ENCODE measurements around the gene RAB3A.
"Not testable (repeated sequence)": the region's sequence is repeated elsewhere in the genome, so short reads cannot be mapped to it uniquely, and the experiment has no call there.

The RAB3A gene

DNA sequence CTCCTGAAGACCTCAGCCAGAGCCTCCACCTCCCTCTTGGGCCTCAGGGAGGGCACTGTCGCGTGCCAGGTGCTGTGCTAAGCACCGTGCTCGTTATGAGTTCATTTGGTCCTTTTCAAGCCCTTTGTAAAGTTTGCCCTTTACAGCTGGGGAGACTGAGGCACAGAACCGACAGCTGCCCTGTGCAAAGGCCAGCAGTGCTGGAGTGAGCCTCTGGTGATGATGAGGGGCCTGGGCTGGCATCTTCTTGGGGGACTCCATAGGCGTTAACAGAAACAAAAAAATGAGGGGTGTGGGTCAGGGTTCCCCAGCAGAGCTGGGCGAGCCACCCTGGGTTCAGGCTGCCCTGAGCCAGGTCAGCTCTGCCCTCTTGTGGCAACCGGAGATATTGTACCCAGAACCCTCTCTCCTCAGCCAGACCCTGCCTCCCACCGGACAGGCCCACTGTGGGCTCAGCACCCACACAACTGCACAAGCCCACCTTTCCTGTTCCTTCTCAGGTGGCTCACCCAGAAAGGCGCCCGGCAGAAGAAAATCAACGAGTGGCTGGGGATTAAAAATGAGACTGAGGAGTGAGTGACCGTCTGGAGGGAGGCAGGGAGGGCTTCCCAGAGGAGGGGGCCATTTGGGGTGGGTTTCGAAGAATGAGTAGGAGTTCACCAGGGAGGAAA is 35.7 kb downstream of the RAB3A start:
- no peak for DNase-seq

DNA sequence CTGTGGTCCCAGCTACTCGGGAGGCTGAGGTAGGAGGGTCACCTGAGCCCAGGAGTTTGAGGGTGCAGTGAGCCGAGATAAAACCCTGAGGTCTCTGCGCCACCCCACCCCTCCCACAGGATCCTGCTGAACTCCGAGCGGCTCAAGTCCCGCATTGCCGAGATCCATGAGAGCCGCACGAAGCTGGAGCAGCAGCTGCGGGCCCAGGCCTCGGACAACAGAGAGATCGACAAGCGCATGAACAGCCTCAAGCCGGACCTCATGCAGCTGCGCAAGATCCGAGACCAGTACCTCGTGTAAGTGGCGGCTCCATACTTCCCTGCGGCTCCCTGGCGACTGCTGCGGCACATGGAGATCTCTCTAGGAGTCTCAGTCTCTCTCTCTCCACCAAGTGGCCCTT is 36.8 kb downstream of the RAB3A start:
- DNase-seq = no peak

DNA sequence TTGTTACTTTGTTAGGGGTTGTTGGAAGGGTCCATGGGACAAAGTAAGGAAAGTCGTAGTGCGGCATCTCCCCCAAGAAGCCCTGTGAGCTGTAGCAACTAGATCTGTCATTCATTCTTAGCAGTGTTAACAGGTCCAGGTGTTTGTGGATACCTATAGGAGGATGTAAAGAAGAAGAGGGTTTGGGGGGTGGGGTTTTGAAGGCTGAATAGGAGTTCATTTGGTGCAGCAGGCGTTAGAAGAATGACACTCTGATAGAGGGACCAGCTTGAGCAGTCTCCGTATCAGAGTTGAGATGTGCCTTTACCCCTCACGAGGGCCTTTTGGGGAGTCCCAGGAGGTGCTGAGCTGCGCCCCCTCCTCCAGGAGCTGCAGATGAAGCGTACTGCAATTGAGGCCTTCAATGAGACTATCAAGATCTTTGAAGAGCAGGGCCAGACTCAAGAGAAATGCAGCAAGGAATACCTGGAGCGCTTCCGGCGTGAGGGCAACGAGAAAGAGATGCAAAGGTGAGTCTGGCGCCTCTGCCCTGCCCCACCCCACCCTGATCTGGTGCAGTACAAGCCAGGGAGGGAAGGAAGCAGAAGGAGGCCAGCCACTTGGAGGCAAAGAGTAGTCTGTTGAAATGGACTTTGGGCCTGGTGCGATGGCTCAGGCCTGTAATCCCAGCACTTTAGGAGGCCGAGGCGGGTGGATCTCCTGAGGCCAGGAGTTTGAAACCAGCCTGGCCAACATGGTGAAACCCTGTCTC is 37.9 kb downstream of the RAB3A start:
- no peak for DNase-seq

- no peak for DNase-seq
Observed at GRCh38 chr19:18164072-18164471, 39.8 kb downstream of the RAB3A start.

DNA sequence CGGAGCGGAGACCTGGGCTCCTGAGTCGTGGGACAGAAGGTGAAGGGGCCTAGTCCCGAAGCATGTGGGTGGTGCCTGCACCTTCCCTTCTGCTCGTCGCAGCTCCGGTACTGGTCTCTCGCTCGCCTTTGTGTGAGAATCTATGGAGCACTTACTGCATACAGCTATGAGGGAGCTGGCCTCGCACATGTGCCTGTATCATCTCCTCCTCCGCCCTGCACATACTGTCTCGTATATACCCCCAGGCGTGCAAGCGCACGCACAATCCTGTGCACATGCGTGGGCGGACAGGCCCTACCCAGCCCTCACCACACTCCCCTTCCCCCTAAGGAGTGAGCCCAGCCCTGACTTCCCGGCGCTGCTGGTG is 42.2 kb downstream of the RAB3A start:
- no peak for DNase-seq

GRCh38 chr19:18160971-18161635 is 42.7 kb downstream of the RAB3A start:
- peak in 1 of 2 experiments; percentile 11 for DNase-seq

DNA sequence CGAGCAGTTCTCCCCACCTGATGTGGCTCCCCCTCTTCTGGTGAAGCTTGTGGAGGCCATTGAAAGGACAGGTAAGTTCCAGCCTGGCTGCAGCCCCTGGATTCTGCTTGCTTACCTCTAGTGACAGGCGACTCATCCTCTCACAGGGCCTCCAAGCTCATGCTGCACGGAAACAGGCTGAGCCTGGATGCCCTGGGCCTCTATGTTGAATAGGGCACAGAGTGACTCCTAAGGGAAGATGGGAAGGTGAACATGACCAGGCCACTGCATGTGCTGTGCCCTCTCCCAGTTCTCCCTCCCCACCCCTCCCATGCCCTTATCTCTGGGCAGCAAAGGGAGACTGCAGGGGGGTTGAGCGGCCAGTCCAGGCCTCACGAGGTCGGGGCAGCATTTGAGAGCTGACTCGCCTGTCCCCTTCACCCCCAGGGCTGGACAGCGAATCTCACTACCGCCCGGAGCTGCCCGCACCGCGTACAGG is 43.3 kb downstream of the RAB3A start:
- DNase-seq = no peak

DNA sequence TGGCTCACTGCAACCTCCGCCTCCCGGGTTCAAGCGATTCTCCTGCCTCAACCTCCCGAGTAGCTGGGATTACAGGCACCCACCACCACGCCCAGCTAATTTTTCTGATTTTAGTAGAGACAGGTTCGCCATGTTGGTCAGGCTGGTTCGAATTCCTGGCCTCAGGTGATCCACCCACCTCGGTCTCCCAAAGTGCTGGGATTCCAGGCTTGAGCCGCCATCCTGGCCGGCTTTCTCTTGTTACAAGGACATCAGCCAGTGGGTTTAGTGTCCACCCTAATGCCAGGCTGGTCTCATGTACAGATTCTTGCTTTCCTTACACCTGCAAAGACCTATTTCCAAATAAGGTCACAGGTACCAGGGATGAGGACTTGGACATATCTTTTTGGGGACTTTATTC is 44.0 kb downstream of the RAB3A start:
- DNase-seq = no peak

DNA sequence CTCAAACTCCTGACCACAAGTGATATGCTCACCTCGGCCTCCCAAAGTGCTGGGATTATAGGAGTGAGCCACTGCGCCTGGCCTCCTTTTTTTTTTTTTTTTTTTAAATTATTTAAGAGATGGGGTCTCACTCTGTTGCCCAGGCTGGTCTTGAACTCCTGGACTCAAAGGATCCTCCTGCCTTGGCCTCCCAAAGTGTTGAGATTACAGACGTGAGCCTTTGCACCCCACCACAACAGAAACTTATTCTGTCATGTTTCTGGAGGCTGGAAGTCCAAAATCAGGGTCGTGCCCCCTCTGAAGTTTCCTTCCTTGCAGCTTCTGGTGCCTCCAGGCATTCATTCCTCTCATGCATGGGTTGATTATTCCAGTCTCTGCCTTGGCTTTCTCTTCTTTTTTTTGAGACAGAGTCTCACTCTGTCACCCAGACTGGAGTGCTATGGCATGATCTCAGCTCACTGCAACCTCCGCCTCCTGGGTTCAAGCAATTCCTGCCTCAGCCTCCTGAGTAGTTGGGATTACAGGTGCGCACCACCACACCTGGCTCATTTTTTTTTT is 44.7 kb downstream of the RAB3A start:
- DNase-seq = not testable (repeated sequence)

- DNase-seq = no peak
Observed at GRCh38 chr19:18158467-18158866, 45.4 kb downstream of the RAB3A start.

GRCh38 chr19:18157465-18158063 is 46.3 kb downstream of the RAB3A start:
- DNase-seq = no peak

- no peak for DNase-seq
Observed at GRCh38 chr19:18156841-18157464, 46.9 kb downstream of the RAB3A start.

- DNase-seq = no peak
Observed at GRCh38 chr19:18156268-18156667, 47.6 kb downstream of the RAB3A start.

GRCh38 chr19:18155095-18156087 is 48.5 kb downstream of the RAB3A start:
- DNase-seq = no peak

DNA sequence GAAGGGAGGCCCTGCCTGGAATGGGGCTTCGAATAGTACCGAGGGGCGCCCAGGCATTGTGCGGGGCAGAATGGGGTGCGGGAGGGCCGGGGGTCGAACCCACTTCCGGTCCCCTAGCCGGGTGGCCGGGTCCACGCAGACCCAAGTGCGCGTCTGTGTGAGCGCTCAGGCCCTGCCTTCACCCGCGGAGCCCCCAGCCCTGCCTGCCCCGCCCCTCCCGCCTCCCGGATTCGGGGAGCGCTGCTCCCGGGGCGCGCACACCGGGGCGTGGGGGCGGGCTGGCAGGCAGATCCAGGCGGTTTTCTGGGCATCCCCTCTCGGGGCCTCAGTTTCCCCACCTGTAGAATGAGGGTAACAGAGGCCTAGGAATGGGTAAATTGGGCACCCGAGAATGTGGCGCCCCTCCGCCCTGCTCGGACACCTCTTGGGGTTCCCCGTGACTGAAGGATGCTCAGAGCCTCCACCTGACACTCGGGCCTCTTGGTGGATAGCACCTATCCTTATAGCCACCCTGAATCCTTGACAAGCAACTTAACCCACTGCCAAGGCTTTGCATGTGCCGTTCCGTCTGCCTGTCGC is 50.2 kb downstream of the RAB3A start:
- no peak for DNase-seq

GRCh38 chr19:18152817-18153555 is 50.9 kb downstream of the RAB3A start, which contains the start of gene PIK3R2:
Gene PIK3R2 (plus strand): TSS chr19:18153163. CDS start chr19:18155880, 2,717 bp downstream.
- DNase-seq = peak; percentile 80 to 94

GRCh38 chr19:18152442-18152816 is 51.4 kb downstream of the RAB3A start:
- peak in 1 of 2 experiments; percentile 82 for DNase-seq

DNA sequence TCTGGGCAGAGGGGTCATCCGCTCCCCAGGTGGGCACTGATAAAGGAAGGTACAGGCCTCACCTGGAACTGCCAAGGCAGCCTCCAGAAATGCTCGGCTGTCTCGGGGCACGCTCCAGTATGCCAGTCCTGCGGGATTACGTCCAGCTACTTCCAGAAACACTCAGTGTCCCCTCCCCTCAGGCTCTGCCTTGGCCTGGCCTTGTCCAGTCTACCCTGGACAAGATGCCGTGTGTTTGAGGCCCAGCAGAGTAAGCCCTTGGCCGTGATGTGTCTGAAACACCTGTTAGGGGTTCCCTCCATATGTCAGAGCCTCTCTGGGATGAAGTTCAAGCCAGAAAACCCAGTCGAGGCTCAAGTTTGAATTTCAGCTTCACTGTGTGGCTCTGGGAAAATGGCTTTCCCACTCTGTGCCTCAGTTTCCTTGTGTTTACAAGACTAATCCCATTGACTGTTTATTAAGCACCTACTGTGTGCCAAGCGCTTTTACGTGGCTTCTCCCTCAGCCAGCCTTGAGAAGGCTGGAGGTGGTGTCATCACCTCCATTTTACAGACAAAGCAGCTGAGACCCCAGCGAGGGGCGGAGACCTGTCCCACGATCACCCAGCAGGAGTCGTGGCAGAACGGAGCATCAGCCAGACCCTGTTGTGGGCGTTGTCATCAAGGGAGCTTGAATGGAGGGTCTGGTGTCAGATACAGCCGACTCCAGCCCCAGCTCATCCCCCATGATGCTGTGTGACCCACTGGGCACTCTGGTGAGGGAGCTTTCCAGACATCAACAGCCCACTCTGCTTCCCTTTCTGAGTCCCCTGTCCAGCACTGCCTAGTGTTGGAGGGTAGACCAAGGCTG is 52.8 kb downstream of the RAB3A start:
- DNase-seq = peak in 1 of 2 experiments; percentile 52

DNA sequence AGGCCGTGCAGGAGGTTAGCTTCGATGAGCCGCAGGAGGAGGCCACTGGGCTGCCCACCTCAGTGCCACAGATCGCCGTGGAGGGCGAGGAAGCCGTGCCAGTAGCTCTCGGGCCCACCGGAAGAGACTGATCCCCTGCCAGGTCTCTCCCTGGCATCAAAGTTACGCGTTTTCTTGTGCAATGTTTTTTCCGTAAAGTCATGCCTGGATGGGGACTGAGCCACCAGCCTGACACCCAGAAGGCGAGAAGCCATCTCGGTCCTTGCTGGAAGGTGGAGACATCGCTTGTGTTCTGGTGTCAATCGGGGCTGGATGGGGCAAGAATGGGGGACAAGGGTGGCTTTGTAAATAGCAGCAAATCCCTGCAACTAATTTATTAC is 54.3 kb downstream of the RAB3A start:
- no peak for DNase-seq

All from cerebellar nuclear complex (tissue), 1 donor.